Measurements from ENCODE around the gene RANBP17. TPM values are rescaled to one million over a fixed set of nuclear protein-coding genes. Genes with fewer than 3 reads are reported as not detected.

Gene RANBP17
- total RNA-seq, 2 experiments from 2014 or later: not detected

GRCh38 chr5:171306781-171307591 lies 445.2 kb downstream of the RANBP17 start:
- Mint-ChIP-seq H3K36me3 (no peaks in the 10 kb centered on the region), H3K27ac (no peak overlapping the region), H3K9me3 (no peaks in the 10 kb centered on the region), H3K4me3 (no peak overlapping the region), H3K4me1 (ENCODE audit: low read depth) (peaks cover 13% of the 10 kb centered on the region), H3K27me3 (peaks cover 57% of the 10 kb centered on the region)
- ChIA-PET POLR2A (no interaction called here), CTCF (no interaction called here)
- intact Hi-C loops (cut with micrococcal nuclease): no loop called here
- DNase-seq: no peak

DNA sequence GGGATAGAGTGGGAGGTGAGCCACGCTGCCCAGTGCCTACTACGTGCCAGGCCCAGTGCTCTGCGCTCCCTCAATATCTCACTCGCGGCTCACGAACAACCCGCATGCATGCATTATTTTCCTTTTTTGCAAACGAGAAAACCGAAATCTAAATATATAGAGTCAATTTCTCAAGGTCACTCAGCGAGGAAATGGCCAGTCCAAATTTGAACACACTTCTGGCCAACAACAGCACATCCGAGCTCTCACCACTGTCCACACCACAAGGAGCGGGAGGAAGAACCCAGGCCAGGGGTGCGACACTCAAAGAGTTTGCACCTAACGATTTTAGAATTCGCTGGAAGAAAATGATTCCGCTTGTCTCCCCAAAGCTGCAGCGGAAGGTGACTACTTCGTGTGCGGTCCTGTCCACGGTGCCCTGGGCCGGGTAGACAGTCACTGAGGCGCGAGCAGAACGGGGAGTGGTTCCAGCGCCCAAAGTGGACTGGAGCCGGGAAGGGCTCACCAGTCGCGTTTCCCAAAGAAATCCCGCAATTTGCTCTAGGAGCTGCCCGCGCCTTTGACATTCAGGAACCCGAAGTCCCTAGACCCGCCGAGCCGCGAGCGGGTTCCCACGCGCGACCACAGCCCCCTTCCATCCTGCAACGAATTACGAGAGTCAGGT lies 446.1 kb downstream of the RANBP17 start:
- H3K27ac Mint-ChIP-seq: no peak overlapping the region
- no peaks in the 10 kb centered on the region for H3K9me3 Mint-ChIP-seq
- H3K27me3 Mint-ChIP-seq: peaks cover 61% of the 10 kb centered on the region
- no peak overlapping the region for H3K4me3 Mint-ChIP-seq
- H3K4me1 Mint-ChIP-seq (ENCODE audit: low read depth): peaks cover 18% of the 10 kb centered on the region
- ChIA-PET CTCF (no interaction called here), POLR2A (no interaction called here)
- no peaks in the 10 kb centered on the region for H3K36me3 Mint-ChIP-seq
- intact Hi-C loops (cut with micrococcal nuclease): no loop called here
- no peak for DNase-seq

DNA sequence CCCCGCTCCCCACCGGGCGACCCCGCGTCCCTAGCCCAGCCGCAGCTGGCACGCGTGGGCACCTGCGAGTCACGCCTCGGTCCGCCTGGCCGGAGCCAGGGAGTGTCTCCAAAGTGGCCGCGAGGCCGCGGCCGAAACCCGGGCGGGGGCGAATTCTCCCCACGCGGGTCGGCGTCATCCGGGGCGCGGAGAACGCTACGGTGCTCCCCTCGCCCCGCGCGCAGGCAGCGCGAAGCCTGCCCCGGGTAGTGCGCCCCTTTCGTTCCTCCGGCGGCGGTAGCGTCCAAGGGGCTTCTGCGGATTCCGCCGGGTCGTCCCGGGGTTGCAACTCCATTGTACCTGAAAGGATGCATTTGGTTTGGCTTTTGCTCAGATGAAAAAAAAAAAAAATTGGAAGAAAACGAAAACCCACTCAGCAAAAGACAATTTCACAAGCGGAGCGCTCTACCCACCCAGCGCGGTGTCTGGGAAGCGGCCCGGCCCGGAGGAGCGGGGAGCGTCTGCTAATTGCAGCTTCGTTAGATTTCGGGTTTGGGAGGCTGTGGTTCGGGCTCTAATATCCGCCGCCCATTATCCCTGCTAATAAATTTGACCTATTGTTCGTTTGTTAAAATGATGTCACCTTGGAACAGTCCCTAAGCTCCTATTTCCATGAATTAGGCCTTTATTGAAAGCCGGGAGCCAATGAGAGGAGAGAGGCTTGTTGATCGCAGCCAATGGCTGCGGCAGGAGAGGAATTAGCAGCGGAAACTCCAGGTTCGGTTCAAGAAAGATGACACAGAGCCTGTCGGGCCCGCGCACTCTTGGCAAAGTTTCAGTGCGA lies 446.8 kb downstream of the RANBP17 start, which contains the start of gene TLX3:
Gene TLX3, plus strand, starts transcription at position 796 of the 823 bp plus-strand sequence. CDS start 118 bp downstream, outside the sequence.
- DNase-seq: no peak
- Mint-ChIP-seq H3K4me1 (ENCODE audit: low read depth) (peaks cover 22% of the 10 kb centered on the region), H3K27me3 (peaks cover 64% of the 10 kb centered on the region), H3K9me3 (no peaks in the 10 kb centered on the region), H3K4me3 (no peak within 1 kb of the TSS), H3K36me3 (no peaks in the 10 kb centered on the region), H3K27ac (no peak within 1 kb of the TSS)
- ChIA-PET POLR2A (no interaction called here), CTCF (no interaction called here)
- intact Hi-C loops (cut with micrococcal nuclease): no loop called here

DNA sequence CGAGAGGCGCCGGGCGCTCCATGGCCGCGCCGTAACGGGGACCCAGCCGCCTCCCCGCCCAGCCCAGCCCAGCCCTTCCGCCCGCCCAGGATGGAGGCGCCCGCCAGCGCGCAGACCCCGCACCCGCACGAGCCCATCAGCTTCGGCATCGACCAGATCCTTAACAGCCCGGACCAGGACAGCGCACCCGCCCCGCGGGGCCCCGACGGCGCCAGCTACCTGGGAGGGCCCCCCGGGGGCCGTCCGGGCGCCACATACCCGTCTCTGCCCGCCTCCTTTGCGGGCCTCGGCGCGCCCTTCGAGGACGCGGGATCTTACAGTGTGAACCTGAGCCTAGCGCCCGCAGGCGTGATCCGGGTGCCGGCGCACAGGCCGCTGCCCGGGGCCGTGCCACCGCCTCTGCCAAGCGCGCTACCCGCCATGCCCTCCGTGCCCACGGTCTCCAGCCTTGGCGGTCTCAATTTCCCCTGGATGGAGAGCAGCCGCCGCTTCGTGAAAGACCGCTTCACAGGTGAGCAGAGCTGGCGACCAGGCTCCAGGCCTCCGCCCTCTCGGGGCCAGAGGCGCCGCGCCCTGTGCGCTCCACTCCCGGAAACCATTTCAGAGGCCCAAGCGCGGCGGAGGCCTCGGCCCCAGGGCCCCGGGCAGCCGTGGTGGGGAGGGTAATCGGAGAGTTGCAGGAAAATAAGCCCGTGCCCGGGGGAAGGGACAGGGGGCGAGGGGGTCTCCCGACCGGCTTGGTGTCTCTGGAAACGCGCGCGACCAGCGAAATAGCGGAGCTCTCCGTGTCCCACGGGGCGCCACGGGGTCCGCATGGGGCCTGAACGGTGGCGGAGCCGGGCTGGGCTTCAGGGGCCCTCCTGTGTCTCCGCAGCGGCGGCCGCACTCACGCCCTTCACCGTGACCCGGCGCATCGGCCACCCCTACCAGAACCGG lies 447.7 kb downstream of the RANBP17 start:
- H3K27me3 Mint-ChIP-seq: peaks cover 61% of the 10 kb centered on the region
- H3K9me3 Mint-ChIP-seq: no peaks in the 10 kb centered on the region
- no peaks in the 10 kb centered on the region for H3K36me3 Mint-ChIP-seq
- H3K27ac Mint-ChIP-seq: no peak overlapping the region
- CTCF ChIA-PET: interaction anchor here (0.9 kb wide), 1 partner anchor 30 kb away, joined by 3 read pairs; no protein-coding TSS in a partner anchor
- H3K4me1 Mint-ChIP-seq (ENCODE audit: low read depth): peaks cover 27% of the 10 kb centered on the region
- POLR2A ChIA-PET: interaction anchor here (1.0 kb wide), 1 partner anchor 10 kb away, joined by 3 read pairs; no protein-coding TSS in a partner anchor
- H3K4me3 Mint-ChIP-seq: no peak overlapping the region
- DNase-seq: no peak
- intact Hi-C loops (cut with micrococcal nuclease): loop anchor here (5.0 kb wide), 1 partner anchor 1933 kb away; no protein-coding TSS in a partner anchor

DNA sequence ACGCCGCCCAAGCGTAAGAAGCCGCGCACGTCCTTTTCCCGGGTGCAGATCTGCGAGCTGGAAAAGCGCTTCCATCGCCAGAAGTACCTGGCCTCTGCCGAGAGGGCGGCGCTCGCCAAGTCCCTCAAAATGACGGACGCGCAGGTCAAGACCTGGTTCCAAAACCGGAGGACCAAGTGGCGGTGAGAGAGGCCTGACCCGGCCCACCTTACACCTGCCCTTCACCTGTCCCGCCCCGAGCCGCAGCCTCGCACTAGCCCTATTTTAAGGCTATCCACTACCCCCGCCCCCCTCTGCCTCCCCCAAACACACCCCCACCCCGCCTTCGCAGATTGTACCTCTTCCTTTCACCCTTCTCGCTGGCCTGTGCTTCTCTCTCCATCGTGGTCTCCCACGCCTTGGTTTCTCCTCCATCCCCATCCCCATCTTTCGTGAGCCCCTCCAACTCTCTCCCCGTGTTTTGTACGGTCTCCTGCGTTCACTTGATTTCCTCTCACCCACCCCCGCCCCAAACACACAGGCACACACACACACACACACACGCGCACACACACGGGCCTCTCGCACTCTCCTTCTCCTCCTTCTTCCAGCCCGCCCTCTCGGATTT lies 448.5 kb downstream of the RANBP17 start:
- intact Hi-C loops (cut with micrococcal nuclease): loop anchor here (5.0 kb wide), 1 partner anchor 1932 kb away; no protein-coding TSS in a partner anchor
- ChIA-PET CTCF (interaction anchor here (0.9 kb wide), 1 partner anchor 30 kb away, joined by 3 read pairs; no protein-coding TSS in a partner anchor), POLR2A (interaction anchor here (1.0 kb wide), 1 partner anchor 9 kb away, joined by 3 read pairs; no protein-coding TSS in a partner anchor)
- Mint-ChIP-seq H3K36me3 (no peaks in the 10 kb centered on the region), H3K27ac (no peak overlapping the region), H3K9me3 (no peaks in the 10 kb centered on the region), H3K4me1 (ENCODE audit: low read depth) (peaks cover 27% of the 10 kb centered on the region), H3K4me3 (no peak overlapping the region), H3K27me3 (peaks cover 67% of the 10 kb centered on the region)
- DNase-seq: peak; percentile 37

- intact Hi-C loops (cut with micrococcal nuclease): loop anchor here (5.0 kb wide), 1 partner anchor 1931 kb away; no protein-coding TSS in a partner anchor
- H3K4me3 Mint-ChIP-seq: no peak overlapping the region
- H3K36me3 Mint-ChIP-seq: no peaks in the 10 kb centered on the region
- ChIA-PET POLR2A (no interaction called here), CTCF (no interaction called here)
- H3K4me1 Mint-ChIP-seq (ENCODE audit: low read depth): peaks cover 27% of the 10 kb centered on the region
- no peaks in the 10 kb centered on the region for H3K9me3 Mint-ChIP-seq
- H3K27me3 Mint-ChIP-seq: peaks cover 66% of the 10 kb centered on the region
- no peak overlapping the region for H3K27ac Mint-ChIP-seq
- no peak for DNase-seq
These were observed 449.1 kb downstream of the RANBP17 start for GRCh38 chr5:171310819-171311321.

GRCh38 chr5:171311322-171312077 lies 449.7 kb downstream of the RANBP17 start:
- intact Hi-C loops (cut with micrococcal nuclease): loop anchor here (5.0 kb wide), 1 partner anchor 1931 kb away; no protein-coding TSS in a partner anchor
- H3K27me3 Mint-ChIP-seq: peaks cover 66% of the 10 kb centered on the region
- ChIA-PET CTCF (no interaction called here), POLR2A (no interaction called here)
- DNase-seq: no peak
- H3K27ac Mint-ChIP-seq: no peak overlapping the region
- H3K9me3 Mint-ChIP-seq: no peaks in the 10 kb centered on the region
- H3K4me1 Mint-ChIP-seq (ENCODE audit: low read depth): peaks cover 30% of the 10 kb centered on the region
- no peaks in the 10 kb centered on the region for H3K36me3 Mint-ChIP-seq
- no peak overlapping the region for H3K4me3 Mint-ChIP-seq

- H3K4me3 Mint-ChIP-seq: no peak overlapping the region
- intact Hi-C loops (cut with micrococcal nuclease): loop anchor here (5.0 kb wide), 1 partner anchor 1930 kb away; no protein-coding TSS in a partner anchor
- no peak for DNase-seq
- H3K9me3 Mint-ChIP-seq: no peaks in the 10 kb centered on the region
- H3K27ac Mint-ChIP-seq: no peak overlapping the region
- peaks cover 30% of the 10 kb centered on the region for H3K4me1 Mint-ChIP-seq (ENCODE audit: low read depth)
- H3K27me3 Mint-ChIP-seq: peaks cover 67% of the 10 kb centered on the region
- no peaks in the 10 kb centered on the region for H3K36me3 Mint-ChIP-seq
- POLR2A ChIA-PET: no interaction called here
- CTCF ChIA-PET: no interaction called here
These were observed 450.5 kb downstream of the RANBP17 start for GRCh38 chr5:171312129-171312974.

DNA sequence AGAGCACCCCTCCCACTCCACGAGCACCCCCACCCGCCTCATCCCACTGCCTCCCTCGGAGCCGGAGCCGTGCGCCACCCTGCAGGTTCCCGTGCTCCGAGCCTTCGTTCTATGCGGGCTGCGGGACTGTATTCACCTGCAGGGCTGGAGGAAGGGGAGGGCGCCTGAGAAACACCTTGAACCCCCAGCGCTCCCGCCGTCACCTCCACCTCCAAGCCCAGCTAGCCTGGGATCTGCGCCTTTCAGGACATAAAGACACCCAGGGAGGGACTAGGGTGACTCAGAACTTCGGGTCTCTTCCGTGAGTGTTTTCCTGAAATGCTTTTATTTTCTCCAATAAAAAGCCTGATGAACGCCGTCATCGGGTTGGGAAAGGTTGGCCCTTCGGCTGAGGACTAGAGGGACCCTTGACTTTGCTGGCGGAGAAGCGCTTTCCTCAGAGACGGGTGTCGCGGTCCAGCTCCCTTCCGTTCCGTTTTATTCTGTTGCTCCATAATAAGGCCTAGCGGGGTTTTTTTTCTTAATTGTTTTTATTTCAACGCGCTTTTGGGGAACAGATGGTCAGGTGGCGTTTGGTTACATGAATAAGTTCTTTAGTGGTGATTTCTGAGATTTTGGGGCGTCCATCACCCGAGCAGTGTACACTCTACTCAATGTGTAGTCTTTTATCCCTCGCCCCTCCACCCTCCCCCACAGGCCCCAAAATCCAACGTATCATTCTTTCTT lies 451.8 kb downstream of the RANBP17 start:
- DNase-seq: no peak
- no peaks in the 10 kb centered on the region for H3K36me3 Mint-ChIP-seq
- H3K4me3 Mint-ChIP-seq: no peak overlapping the region
- peaks cover 30% of the 10 kb centered on the region for H3K4me1 Mint-ChIP-seq (ENCODE audit: low read depth)
- intact Hi-C loops (cut with micrococcal nuclease): loop anchor here (5.0 kb wide), 1 partner anchor 1929 kb away; no protein-coding TSS in a partner anchor
- ChIA-PET CTCF (no interaction called here), POLR2A (no interaction called here)
- no peak overlapping the region for H3K27ac Mint-ChIP-seq
- H3K27me3 Mint-ChIP-seq: peaks cover 68% of the 10 kb centered on the region
- H3K9me3 Mint-ChIP-seq: no peaks in the 10 kb centered on the region
